Spleen (tissue), 7 donors: ENCODE data around the gene BRSK2.

Source experiments
- POLR2A ChIP-seq, 3 donors: fragments of 450-650 bp; IDR thresholded peaks; one replicate each; pipeline ENCODE4 v1.5.1; 2017; ENCODE audit warnings: antibody characterized with exemption in 3 of 3, mild to moderate bottlenecking in 1 of 3
- TF ChIP-seq, protein P1 (sequence below), 11 experiments: fragments of 200-600 bp in 7 of 11; fragments of 450-650 bp in 4 of 11; sonication (generic) in 4 of 11; IDR thresholded peaks in 8 of 11; conservative IDR thresholded peaks in 3 of 11; 1 replicate in 7 of 11; 2 replicates in 4 of 11; pipeline versions ENCODE4 v1.4.0 to v1.8.0; 2016 to 2021; ENCODE audit warnings: antibody characterized with exemption in 11 of 11, inconsistent platforms in 4 of 11, mild to moderate bottlenecking in 1 of 11
- donor health status: DM: no; HTN: no; CAD: no; lungs with moderate emphysema.
- donor health status: DM: no; HTN: no; CAD: no.
- donor health status: DM: no; HTN: no; CAD: no.

DNA sequence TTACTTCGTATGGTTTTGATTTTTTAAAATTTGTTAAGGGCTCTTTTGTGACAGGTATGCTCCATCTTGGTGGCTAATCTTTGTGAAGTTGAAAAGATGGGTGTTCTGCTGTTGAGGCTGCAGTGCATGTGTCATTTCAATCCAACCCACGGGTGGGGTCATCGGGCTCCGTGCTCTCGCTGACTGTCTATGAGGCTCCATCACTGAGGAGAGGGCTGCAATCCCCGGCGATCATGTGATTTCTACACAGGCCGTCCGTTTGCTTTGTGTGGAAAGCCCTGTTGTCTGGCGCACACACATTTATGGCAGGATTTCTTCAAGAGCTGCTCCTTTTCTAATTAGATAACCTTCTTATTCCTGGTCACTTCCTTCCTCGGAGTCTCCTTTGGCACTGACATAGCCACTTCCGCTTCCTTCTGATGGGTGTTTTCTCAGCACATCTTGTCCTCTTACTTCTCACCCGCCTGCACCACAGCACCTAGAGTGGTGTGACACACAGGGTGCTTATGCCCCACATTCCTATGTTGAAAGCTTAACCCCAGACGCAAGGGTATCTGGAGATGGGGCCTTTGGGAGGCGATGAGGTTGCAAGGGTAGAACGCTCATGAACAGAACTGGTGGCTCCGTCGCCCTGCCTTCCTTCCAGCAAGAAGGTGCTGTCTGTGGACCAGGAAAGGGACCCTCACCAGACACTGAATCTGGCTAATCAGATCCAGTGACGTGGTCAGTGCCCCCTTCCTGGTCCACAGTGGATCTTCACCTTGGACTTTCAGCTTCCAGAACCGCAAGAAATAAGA lies 87.4 kb downstream of the BRSK2 start:
- TF ChIP-seq, protein P1, sequence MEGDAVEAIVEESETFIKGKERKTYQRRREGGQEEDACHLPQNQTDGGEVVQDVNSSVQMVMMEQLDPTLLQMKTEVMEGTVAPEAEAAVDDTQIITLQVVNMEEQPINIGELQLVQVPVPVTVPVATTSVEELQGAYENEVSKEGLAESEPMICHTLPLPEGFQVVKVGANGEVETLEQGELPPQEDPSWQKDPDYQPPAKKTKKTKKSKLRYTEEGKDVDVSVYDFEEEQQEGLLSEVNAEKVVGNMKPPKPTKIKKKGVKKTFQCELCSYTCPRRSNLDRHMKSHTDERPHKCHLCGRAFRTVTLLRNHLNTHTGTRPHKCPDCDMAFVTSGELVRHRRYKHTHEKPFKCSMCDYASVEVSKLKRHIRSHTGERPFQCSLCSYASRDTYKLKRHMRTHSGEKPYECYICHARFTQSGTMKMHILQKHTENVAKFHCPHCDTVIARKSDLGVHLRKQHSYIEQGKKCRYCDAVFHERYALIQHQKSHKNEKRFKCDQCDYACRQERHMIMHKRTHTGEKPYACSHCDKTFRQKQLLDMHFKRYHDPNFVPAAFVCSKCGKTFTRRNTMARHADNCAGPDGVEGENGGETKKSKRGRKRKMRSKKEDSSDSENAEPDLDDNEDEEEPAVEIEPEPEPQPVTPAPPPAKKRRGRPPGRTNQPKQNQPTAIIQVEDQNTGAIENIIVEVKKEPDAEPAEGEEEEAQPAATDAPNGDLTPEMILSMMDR (IDR thresholded peaks at IDR 0.05 in 8 of 11, conservative IDR thresholded peaks at IDR 0.05 in 3 of 11) = no peak
- no peak for TF ChIP-seq POLR2A (IDR thresholded peaks at IDR 0.05)
